OCI-LY3 (cell line): ENCODE results near the gene TPCN1.
A peak's percentile ranks its signal among the peaks of the same experiment; 100 is the strongest.

Source experiments
- H2AFZ ChIP-seq: fragments of 200-600, 300-600 bp; shearing (Covaris generic); 2 replicates; pipeline ENCODE4 v1.6.0; 2014; ENCODE audit warnings: antibody characterized with exemption, low read depth, low read length
- H3K27ac ChIP-seq: fragments of 200-600, 300-600 bp; sonication (generic); 2 replicates; pipeline ENCODE4 v1.5.1; 2014; ENCODE audit warnings: mild to moderate bottlenecking, low read length, moderate library complexity, mixed read lengths
- H3K27me3 ChIP-seq: fragments of 200-600, 300-600 bp; sonication (generic); 2 replicates; pipeline ENCODE4 v1.6.1; 2014; ENCODE audit warnings: low read depth, low read length, mixed read lengths
- H3K36me3 ChIP-seq: fragments of 200-600, 300-600 bp; sonication (generic); replicated peaks from 2 replicates; pipeline ENCODE3; 2014; ENCODE audit warnings: low read depth, low read length, mixed read lengths
- H3K4me1 ChIP-seq: fragments of 300-600, 200-600 bp; sonication (generic); 2 replicates; pipeline ENCODE4 v1.6.1; 2014; ENCODE audit warnings: low read length, mixed read lengths
- H3K4me2 ChIP-seq: fragments of 200-600, 300-600 bp; sonication (generic); 2 replicates; pipeline ENCODE4 v1.6.1; 2014; ENCODE audit warnings: low read length, mixed read lengths
- H3K4me3 ChIP-seq: fragments of 300-600, 200-600 bp; sonication (generic); 2 replicates; pipeline ENCODE4 v1.5.1; 2014; ENCODE audit warnings: antibody characterized with exemption, mild to moderate bottlenecking, low read length, moderate library complexity
- H3K79me2 ChIP-seq: fragments of 300-600, 200-600 bp; shearing (Covaris generic); 2 replicates; pipeline ENCODE4 v1.6.1; 2014; ENCODE audit warnings: mild to moderate bottlenecking, low read length, mixed read lengths
- H3K9ac ChIP-seq: fragments of 300-600, 200-600 bp; shearing (Covaris generic); 2 replicates; pipeline ENCODE4 v1.6.0; 2014; ENCODE audit warnings: mild to moderate bottlenecking, low read length, moderate library complexity
- H3K9me3 ChIP-seq: fragments of 200-600, 300-600 bp; shearing (Covaris generic); 2 replicates; pipeline ENCODE4 v1.6.1; 2014; ENCODE audit warnings: low read length, mixed read lengths; ENCODE audit not compliant: insufficient read depth
- H4K20me1 ChIP-seq: fragments of 200-600, 300-600 bp; sonication (generic); 2 replicates; pipeline ENCODE4 v1.6.1; 2016; ENCODE audit warnings: low read length, mixed read lengths; ENCODE audit not compliant: insufficient read depth
- EZH2phosphoT487 ChIP-seq: fragments of 200-600 bp; shearing (Covaris generic); IDR thresholded peaks from 2 replicates; pipeline ENCODE4 v1.6.1; 2018; ENCODE audit warnings: antibody characterized with exemption, mixed run types, low read depth
- TF ChIP-seq, protein P1 (sequence below): fragments of 200-600, 300-600 bp; sonication (generic); IDR thresholded peaks from 2 replicates; pipeline ENCODE4 v1.5.1; 2014; ENCODE audit warnings: antibody characterized with exemption, low read length, low read depth

The TPCN1 gene

DNA sequence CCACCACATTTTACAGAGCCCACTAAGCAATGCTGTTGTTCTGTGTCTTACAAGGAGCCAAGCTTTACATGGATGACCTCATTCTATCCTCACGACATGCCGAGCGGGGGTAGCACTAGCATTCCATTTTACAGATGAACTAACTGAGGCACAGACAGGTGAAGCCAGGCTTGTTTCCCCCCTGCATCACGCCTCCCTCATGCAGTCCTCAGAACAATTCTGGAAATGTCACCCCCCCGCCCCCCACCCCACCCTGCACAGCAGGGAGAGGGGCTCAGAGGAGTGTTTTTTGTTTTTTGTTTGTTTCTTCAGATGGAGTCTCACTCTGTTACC is 112.1 kb downstream of the TPCN1 start:
- Histone ChIP-seq H3K27me3 (peaks cover 6% of the 10 kb centered on the region), H3K36me3 (no peaks in the 10 kb centered on the region), H3K79me2 (no peaks in the 10 kb centered on the region), H3K4me2 (no peak overlapping the region), H3K9me3 (no peaks in the 10 kb centered on the region), H4K20me1 (no peaks in the 10 kb centered on the region), H3K27ac (no peak overlapping the region), H3K9ac (no peak overlapping the region), H3K4me1 (peaks cover 6% of the 10 kb centered on the region; the same call in 1 of the 2 replicates), H2AFZ (no peak overlapping the region), H3K4me3 (no peak overlapping the region)
- TF ChIP-seq, protein P1, sequence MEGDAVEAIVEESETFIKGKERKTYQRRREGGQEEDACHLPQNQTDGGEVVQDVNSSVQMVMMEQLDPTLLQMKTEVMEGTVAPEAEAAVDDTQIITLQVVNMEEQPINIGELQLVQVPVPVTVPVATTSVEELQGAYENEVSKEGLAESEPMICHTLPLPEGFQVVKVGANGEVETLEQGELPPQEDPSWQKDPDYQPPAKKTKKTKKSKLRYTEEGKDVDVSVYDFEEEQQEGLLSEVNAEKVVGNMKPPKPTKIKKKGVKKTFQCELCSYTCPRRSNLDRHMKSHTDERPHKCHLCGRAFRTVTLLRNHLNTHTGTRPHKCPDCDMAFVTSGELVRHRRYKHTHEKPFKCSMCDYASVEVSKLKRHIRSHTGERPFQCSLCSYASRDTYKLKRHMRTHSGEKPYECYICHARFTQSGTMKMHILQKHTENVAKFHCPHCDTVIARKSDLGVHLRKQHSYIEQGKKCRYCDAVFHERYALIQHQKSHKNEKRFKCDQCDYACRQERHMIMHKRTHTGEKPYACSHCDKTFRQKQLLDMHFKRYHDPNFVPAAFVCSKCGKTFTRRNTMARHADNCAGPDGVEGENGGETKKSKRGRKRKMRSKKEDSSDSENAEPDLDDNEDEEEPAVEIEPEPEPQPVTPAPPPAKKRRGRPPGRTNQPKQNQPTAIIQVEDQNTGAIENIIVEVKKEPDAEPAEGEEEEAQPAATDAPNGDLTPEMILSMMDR: no peak
- no peak for TF ChIP-seq EZH2phosphoT487

DNA sequence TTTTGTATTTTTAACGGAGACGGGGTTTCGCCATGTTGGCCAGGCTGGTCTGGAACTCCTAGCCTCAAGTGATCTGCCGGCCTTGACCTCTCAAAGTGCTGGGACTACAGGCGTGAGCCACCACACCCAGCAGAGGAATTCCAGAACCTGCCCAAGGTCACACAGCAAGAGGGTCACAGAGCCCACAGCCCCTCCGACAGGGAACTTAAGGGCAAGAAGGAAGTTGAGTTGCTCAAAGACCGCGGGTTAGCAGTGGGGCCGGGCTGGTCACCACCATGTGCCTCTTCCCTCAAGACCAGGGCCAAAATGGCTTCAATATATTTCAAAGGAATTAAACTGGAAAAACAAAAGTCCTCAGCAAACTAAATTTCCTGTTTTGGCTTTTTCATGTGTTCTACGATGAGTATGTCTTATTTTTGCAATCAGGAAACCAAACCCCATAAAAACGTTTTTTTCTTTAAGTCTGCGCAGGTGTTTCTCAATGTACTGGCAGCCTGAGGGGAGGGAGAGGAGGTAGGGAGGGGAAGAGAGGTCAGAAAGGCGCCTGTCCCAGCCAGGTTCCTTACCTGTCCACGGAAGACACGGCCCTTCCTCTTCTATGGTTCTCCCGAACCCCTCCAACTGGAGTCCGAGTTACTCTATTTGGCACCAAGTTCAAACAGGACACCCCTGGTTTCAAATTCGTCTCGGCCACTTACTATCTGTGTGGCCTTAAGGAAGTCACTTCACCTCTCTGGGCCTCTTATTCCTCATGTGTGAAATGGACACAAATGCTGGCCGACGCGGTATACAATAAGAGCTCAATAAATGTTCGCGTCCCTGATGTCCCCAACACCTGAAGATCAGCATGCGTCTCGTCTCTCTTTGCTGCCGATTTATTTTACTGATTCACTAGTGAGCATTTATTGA is 112.9 kb downstream of the TPCN1 start:
- peak overlapping the region; percentile 73 for H3K4me2 ChIP-seq
- no peaks in the 10 kb centered on the region for H4K20me1 ChIP-seq
- peak overlapping the region; percentile 77 for H3K4me3 ChIP-seq
- H3K4me1 ChIP-seq: peaks cover 6% of the 10 kb centered on the region; the same call in 1 of the 2 replicates
- TF ChIP-seq EZH2phosphoT487: no peak
- TF ChIP-seq, protein P1: no peak
- H3K36me3 ChIP-seq: no peaks in the 10 kb centered on the region
- no peaks in the 10 kb centered on the region for H3K9me3 ChIP-seq
- H3K79me2 ChIP-seq: no peaks in the 10 kb centered on the region
- peak overlapping the region; percentile 19 for H2AFZ ChIP-seq
- H3K9ac ChIP-seq: peak overlapping the region; percentile 54
- H3K27ac ChIP-seq: no peak overlapping the region
- peaks cover 6% of the 10 kb centered on the region for H3K27me3 ChIP-seq

DNA sequence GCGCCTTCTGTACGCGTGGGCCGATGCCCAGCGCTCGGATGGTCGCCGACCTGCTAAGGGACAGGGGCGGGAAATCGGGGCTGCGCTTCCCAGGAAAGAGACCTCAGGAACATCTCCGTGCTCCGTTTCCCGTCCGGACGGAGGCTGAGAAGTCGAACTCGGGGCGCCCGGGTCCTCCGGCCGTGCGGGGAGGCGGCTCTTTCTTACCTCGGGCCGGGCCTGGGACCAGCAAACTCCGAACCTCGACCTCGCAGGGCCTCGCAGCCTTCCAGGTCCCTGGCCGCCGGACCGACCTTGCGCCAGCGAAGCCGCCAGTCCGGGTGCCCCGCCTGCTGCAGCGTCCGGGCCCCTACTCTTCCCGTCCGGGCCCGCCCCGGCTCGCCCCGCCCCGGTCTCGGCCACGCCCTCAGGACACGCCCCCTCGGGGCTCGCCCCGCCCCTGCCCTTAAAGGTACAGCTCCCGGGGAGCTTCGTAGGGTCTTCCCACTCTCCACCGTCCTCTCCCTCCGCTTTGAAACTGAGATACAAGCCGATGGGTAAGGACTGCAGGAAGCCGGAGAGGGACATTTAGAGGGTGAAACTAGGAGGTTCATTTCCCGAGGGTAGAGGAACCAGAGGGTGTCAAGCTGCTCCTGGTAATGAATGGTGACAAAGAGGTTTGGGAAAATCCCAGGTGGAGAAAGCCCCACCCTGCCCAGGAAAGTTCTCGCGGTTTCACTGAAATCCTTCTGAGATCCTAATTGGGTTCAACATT is 113.7 kb downstream of the TPCN1 start, which contains the start of gene SLC8B1:
TSS of gene SLC8B1 (minus strand) at position 324 of the 754 bp plus-strand sequence. CDS start 2,231 bp downstream, outside the sequence.
- H4K20me1 ChIP-seq: no peaks in the 10 kb centered on the region
- TF ChIP-seq, protein P1: no peak
- no peak for TF ChIP-seq EZH2phosphoT487
- H3K4me2 ChIP-seq: peak within 1 kb of the TSS; percentile 73
- H2AFZ ChIP-seq: peak within 1 kb of the TSS; percentile 78
- H3K36me3 ChIP-seq: no peaks in the 10 kb centered on the region
- H3K27ac ChIP-seq: no peak within 1 kb of the TSS
- H3K4me1 ChIP-seq: peaks cover 6% of the 10 kb centered on the region; the same call in 1 of the 2 replicates
- peak within 1 kb of the TSS; percentile 77 for H3K4me3 ChIP-seq
- H3K27me3 ChIP-seq: peaks cover 6% of the 10 kb centered on the region
- no peaks in the 10 kb centered on the region for H3K79me2 ChIP-seq
- no peaks in the 10 kb centered on the region for H3K9me3 ChIP-seq
- peak within 1 kb of the TSS; percentile 54 for H3K9ac ChIP-seq

DNA sequence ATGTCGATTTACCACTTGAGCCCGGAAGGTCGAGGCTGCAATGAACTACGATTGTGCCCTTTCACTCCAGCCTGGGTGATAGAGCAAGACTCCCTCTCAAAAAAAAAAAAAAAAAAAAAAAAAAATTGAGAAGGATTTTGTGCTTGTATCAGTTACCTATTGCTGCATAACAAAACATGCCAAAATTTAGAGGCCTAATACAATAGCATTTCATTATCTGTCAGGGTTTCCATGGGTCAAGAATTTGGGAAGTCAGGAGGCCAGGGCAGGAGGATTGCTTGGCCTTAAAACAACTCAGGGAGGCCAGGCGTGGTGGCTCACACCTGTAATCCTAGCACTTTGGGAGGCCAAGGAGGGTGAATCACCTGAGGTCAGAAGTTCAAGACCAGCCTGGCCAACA is 118.3 kb downstream of the TPCN1 start:
- Histone ChIP-seq H3K4me3 (no peak overlapping the region), H3K9me3 (no peaks in the 10 kb centered on the region), H3K79me2 (no peaks in the 10 kb centered on the region), H3K9ac (no peak overlapping the region), H3K27ac (no peak overlapping the region), H3K27me3 (no peaks in the 10 kb centered on the region), H4K20me1 (no peaks in the 10 kb centered on the region), H3K36me3 (no peaks in the 10 kb centered on the region), H2AFZ (no peak overlapping the region), H3K4me2 (no peak overlapping the region), H3K4me1 (peaks cover 10% of the 10 kb centered on the region)
- no peak for TF ChIP-seq EZH2phosphoT487
- TF ChIP-seq, protein P1: no peak
